KMS-11 (cell line): ENCODE results near the gene C19orf53.

Experiments
- H2AFZ ChIP-seq: fragments of 200-600 bp; sonication (generic); 2 replicates; pipeline ENCODE4 v1.6.1; 2016; ENCODE audit warnings: antibody characterized with exemption, mixed run types, low read depth
- H3K27ac ChIP-seq: fragments of 200-600 bp; sonication (generic); 2 replicates; pipeline ENCODE4 v1.6.1; 2016; ENCODE audit warnings: mild to moderate bottlenecking, mixed run types
- H3K27me3 ChIP-seq: fragments of 200-600 bp; sonication (generic); 2 replicates; pipeline ENCODE4 v1.6.1; 2017; ENCODE audit warnings: mild to moderate bottlenecking, low read depth, mixed run types, moderate library complexity; ENCODE audit not compliant: insufficient read depth
- H3K36me3 ChIP-seq: fragments of 200-600 bp; sonication (generic); 2 replicates; pipeline ENCODE4 v1.6.1; 2017; ENCODE audit warnings: mild to moderate bottlenecking, mixed run types; ENCODE audit not compliant: insufficient read depth
- H3K4me1 ChIP-seq: fragments of 200-600 bp; sonication (generic); 2 replicates; pipeline ENCODE4 v1.6.1; 2016; ENCODE audit warnings: mild to moderate bottlenecking, low read depth, mixed run types; ENCODE audit not compliant: poor library complexity, severe bottlenecking
- H3K4me2 ChIP-seq: fragments of 200-600 bp; sonication (generic); 2 replicates; pipeline ENCODE4 v1.7.0; 2016; ENCODE audit warnings: mild to moderate bottlenecking, mixed run types
- H3K4me3 ChIP-seq: fragments of 200-600 bp; sonication (generic); IDR thresholded peaks from 2 replicates; pipeline ENCODE4 v1.6.1; 2017; ENCODE audit warnings: low read depth, low read length, mixed read lengths; ENCODE audit not compliant: insufficient read depth
- H3K79me2 ChIP-seq: fragments of 200-600 bp; sonication (generic); 2 replicates; pipeline ENCODE4 v1.6.1; 2016; ENCODE audit warnings: low read depth, mixed run types; ENCODE audit not compliant: insufficient read depth
- H3K9ac ChIP-seq: fragments of 200-600 bp; sonication (generic); 2 replicates; pipeline ENCODE4 v1.6.1; 2016; ENCODE audit warnings: mild to moderate bottlenecking, mixed run types
- H4K20me1 ChIP-seq: fragments of 200-600 bp; sonication (generic); 2 replicates; pipeline ENCODE4 v1.6.1; 2016; ENCODE audit warnings: mild to moderate bottlenecking, mixed run types; ENCODE audit not compliant: insufficient read depth
- CTCF ChIP-seq: fragments of 200-600 bp; sonication (generic); conservative IDR thresholded peaks from 2 replicates; pipeline ENCODE4 v1.6.1; 2017; ENCODE audit warnings: low read depth, mild to moderate bottlenecking, antibody characterized with exemption, low read length, moderate library complexity, mixed read lengths

C19orf53 gene

GRCh38 chr19:13766095-13766481 is 8.2 kb upstream of the C19orf53 start:
- no peaks in the 10 kb centered on the region for H4K20me1 ChIP-seq
- H3K27me3 ChIP-seq: no peaks in the 10 kb centered on the region
- no peak overlapping the region for H3K4me2 ChIP-seq
- H3K79me2 ChIP-seq: no peaks in the 10 kb centered on the region
- H3K27ac ChIP-seq: no peak overlapping the region
- TF ChIP-seq CTCF: no peak
- H3K4me3 ChIP-seq: no peak overlapping the region
- H3K4me1 ChIP-seq: no peaks in the 10 kb centered on the region
- no peak overlapping the region for H3K9ac ChIP-seq
- no peak overlapping the region for H2AFZ ChIP-seq
- no peaks in the 10 kb centered on the region for H3K36me3 ChIP-seq

- Histone ChIP-seq H3K36me3 (no peaks in the 10 kb centered on the region), H3K9ac (no peak overlapping the region), H3K4me2 (no peak overlapping the region), H3K27me3 (no peaks in the 10 kb centered on the region), H4K20me1 (no peaks in the 10 kb centered on the region), H3K79me2 (no peaks in the 10 kb centered on the region), H3K4me1 (no peaks in the 10 kb centered on the region), H2AFZ (no peak overlapping the region), H3K4me3 (no peak overlapping the region), H3K27ac (no peak overlapping the region)
- TF ChIP-seq CTCF: no peak
Measured at GRCh38 chr19:13768510-13768909, 5.7 kb upstream of the C19orf53 start.

- Histone ChIP-seq H2AFZ (no peak overlapping the region), H3K4me3 (no peak overlapping the region), H3K36me3 (no peaks in the 10 kb centered on the region)
Measured at GRCh38 chr19:13770013-13770635, 4.1 kb upstream of the C19orf53 start.

GRCh38 chr19:13778398-13778797 is 4.1 kb downstream of the C19orf53 start:
- no peak for TF ChIP-seq CTCF
- H3K4me1 ChIP-seq: peaks cover 11% of the 10 kb centered on the region
- H3K4me2 ChIP-seq: no peak overlapping the region
- H3K36me3 ChIP-seq: no peaks in the 10 kb centered on the region; the same call in 1 of the 2 replicates
- peaks cover 18% of the 10 kb centered on the region for H3K79me2 ChIP-seq
- H2AFZ ChIP-seq: no peak overlapping the region
- no peak overlapping the region for H3K4me3 ChIP-seq
- no peaks in the 10 kb centered on the region for H3K27me3 ChIP-seq
- H3K27ac ChIP-seq: no peak overlapping the region
- no peaks in the 10 kb centered on the region for H4K20me1 ChIP-seq
- no peak overlapping the region for H3K9ac ChIP-seq

More at GRCh38 chr19:13770013-13770635, 4.1 kb upstream of the C19orf53 start:
- Histone ChIP-seq H3K4me2 (no peak overlapping the region), H3K4me1 (peaks cover 5% of the 10 kb centered on the region), H3K27me3 (no peaks in the 10 kb centered on the region), H3K79me2 (peaks cover 10% of the 10 kb centered on the region), H3K9ac (no peak overlapping the region), H4K20me1 (no peaks in the 10 kb centered on the region), H3K27ac (no peak overlapping the region)
- TF ChIP-seq CTCF: no peak
